ENCODE data around the gene CRYAB.

- TF ChIP-seq CTCF (IDR thresholded peaks at IDR 0.05; ENCODE audit: poor library complexity) = no peak
- TF ChIP-seq EZH2 (IDR thresholded peaks at IDR 0.05; ENCODE audit: borderline replicate concordance) = no peak
Measured at GRCh38 chr11:111926505-111927391, 15.2 kb upstream of the CRYAB start.
